ENCODE data around the gene IWS1. TPM values are rescaled to one million over a fixed set of nuclear protein-coding genes. Genes with fewer than 3 reads are reported as not detected.
A peak's percentile ranks its signal among the peaks of the same experiment; 100 is the strongest.

IWS1 gene
- total RNA-seq, 2 experiments from 2014 or later, result 40.8 to 43.3 TPM

DNA sequence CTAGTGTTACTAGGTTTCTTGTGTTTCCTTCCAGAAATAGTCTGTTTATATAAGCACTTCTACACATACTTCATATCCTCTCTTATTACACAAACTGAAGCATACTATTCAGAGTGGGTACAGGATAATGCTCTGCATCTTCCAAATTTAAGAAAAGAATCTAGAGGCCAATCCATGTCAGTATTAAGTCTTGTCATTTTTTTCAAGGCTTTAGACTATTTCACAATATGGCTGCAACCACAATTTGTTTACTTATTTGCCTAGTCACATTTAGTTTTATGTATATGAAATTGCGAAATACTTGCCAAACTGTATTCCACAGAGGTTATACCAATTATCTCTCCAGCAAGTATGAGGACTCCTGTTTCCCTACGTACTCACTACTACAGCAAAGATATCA, 27.9 kb downstream of the IWS1 start:
- peaks cover 73% of the 10 kb centered on the region for H3K36me3 Mint-ChIP-seq (ENCODE audit: low read depth)
- H3K9me3 Mint-ChIP-seq, result no peaks in the 10 kb centered on the region
- no peak overlapping the region for H3K27ac Mint-ChIP-seq
- H3K27me3 Mint-ChIP-seq, result no peaks in the 10 kb centered on the region
- CTCF ChIA-PET, result no interaction called here
- no peak overlapping the region for H3K4me3 Mint-ChIP-seq
- no peak for DNase-seq
- H3K4me1 Mint-ChIP-seq, result peaks cover 4% of the 10 kb centered on the region
- POLR2A ChIA-PET, result no interaction called here

- peaks cover 28% of the 10 kb centered on the region for H3K4me1 Mint-ChIP-seq
Measured at GRCh38 chr2:127490283-127490682, 36.0 kb downstream of the IWS1 start.

GRCh38 chr2:127486247-127487058, 39.8 kb downstream of the IWS1 start:
- Mint-ChIP-seq H3K27ac (peak overlapping the region; percentile 75), H3K36me3 (ENCODE audit: low read depth) (peaks cover 76% of the 10 kb centered on the region), H3K4me3 (no peak overlapping the region), H3K27me3 (no peaks in the 10 kb centered on the region), H3K9me3 (no peaks in the 10 kb centered on the region), H3K4me1 (peaks cover 34% of the 10 kb centered on the region)
- ChIA-PET CTCF (interaction anchor here (0.7 to 1.5 kb wide), 2 partner anchors 19 to 293 kb away, joined by 3 read pairs; no protein-coding TSS in a partner anchor), POLR2A (no interaction called here)
- no peak for DNase-seq

More at GRCh38 chr2:127490283-127490682, 36.0 kb downstream of the IWS1 start:
- H3K27me3 Mint-ChIP-seq, result no peaks in the 10 kb centered on the region
- H3K9me3 Mint-ChIP-seq, result no peaks in the 10 kb centered on the region
- H3K4me3 Mint-ChIP-seq, result no peak overlapping the region
- H3K27ac Mint-ChIP-seq, result no peak overlapping the region
- H3K36me3 Mint-ChIP-seq (ENCODE audit: low read depth), result peaks cover 69% of the 10 kb centered on the region
- ChIA-PET CTCF (interaction anchor here (1.3 kb wide), 1 partner anchor 11 kb away, joined by 5 read pairs; no protein-coding TSS in a partner anchor), POLR2A (no interaction called here)
- DNase-seq, result no peak

- Mint-ChIP-seq H3K36me3 (ENCODE audit: low read depth) (peaks cover 75% of the 10 kb centered on the region), H3K27ac (peak overlapping the region; percentile 75), H3K4me3 (no peak overlapping the region), H3K4me1 (peaks cover 34% of the 10 kb centered on the region), H3K27me3 (no peaks in the 10 kb centered on the region), H3K9me3 (no peaks in the 10 kb centered on the region)
- POLR2A ChIA-PET, result no interaction called here
- CTCF ChIA-PET, result interaction anchor here (1.5 kb wide), 1 partner anchor 20 kb away, joined by 3 read pairs; no protein-coding TSS in a partner anchor
- no peak for DNase-seq
Measured at GRCh38 chr2:127485694-127486071, 40.6 kb downstream of the IWS1 start.

DNA sequence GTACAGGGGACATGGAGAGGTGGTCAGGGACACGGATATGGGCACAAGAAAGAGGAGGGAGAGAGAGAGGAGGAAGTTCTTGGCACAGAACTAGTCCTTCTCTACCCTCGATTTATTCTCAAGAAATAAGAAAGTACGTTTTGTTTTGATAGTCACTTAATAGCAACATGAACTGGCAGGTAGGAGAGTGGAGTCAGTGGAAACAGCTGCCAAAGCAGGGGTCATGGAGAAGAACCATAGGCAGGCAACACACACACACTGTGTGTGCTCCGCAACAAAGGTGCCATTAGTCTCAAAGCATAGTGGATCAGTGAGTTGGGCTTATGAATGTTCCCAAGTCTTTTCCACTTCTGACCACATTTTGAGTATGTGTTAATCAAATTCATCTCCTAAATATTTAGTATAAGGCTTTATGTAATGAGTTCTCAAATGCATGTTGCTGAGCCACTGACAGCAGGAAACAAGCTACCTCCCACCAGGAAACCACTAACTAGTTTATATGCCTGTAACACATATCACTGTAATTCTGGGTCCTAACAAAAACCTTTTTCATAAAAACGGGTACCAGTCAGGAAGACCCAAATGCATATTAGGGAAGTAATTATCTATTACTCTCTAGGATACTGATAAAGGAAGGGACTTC, 41.1 kb downstream of the IWS1 start:
- no peaks in the 10 kb centered on the region for H3K9me3 Mint-ChIP-seq
- no peaks in the 10 kb centered on the region for H3K27me3 Mint-ChIP-seq
- DNase-seq, result no peak
- H3K4me3 Mint-ChIP-seq, result no peak overlapping the region
- CTCF ChIA-PET, result interaction anchor here (1.5 kb wide), 1 partner anchor 20 kb away, joined by 3 read pairs; no protein-coding TSS in a partner anchor
- H3K27ac Mint-ChIP-seq, result peak overlapping the region; percentile 75
- H3K36me3 Mint-ChIP-seq (ENCODE audit: low read depth), result peaks cover 75% of the 10 kb centered on the region
- peaks cover 34% of the 10 kb centered on the region for H3K4me1 Mint-ChIP-seq
- POLR2A ChIA-PET, result no interaction called here

DNA sequence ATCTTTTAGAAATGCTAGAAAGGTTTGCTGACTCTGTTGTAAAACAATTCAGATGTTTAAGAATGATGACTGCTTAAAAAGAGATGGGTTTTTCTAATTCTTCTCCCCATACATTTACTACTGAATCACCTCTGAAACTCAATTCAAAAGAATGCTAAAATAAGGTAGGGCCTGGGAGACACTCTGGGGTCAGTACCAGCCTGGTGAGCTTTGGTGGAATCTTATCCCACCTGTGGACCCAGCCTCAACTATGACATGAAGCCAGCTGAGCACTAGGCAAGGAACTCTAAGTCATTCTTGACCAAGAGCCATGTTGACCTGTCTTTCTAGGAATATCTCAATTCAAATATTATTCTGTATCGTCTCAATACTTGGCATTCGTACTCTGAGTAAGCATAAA, 44.3 kb downstream of the IWS1 start:
- Mint-ChIP-seq H3K4me1 (peaks cover 22% of the 10 kb centered on the region), H3K27me3 (no peaks in the 10 kb centered on the region), H3K4me3 (no peak overlapping the region), H3K36me3 (ENCODE audit: low read depth) (peaks cover 51% of the 10 kb centered on the region), H3K9me3 (no peaks in the 10 kb centered on the region), H3K27ac (no peak overlapping the region)
- CTCF ChIA-PET, result interaction anchor here (0.7 kb wide), 1 partner anchor 125 kb away, joined by 3 read pairs; no protein-coding TSS in a partner anchor
- POLR2A ChIA-PET, result interaction anchor here (1.2 kb wide), 1 partner anchor 188 kb away, joined by 3 read pairs; the partner anchor contains the start of gene ERCC3
- DNase-seq, result no peak

DNA sequence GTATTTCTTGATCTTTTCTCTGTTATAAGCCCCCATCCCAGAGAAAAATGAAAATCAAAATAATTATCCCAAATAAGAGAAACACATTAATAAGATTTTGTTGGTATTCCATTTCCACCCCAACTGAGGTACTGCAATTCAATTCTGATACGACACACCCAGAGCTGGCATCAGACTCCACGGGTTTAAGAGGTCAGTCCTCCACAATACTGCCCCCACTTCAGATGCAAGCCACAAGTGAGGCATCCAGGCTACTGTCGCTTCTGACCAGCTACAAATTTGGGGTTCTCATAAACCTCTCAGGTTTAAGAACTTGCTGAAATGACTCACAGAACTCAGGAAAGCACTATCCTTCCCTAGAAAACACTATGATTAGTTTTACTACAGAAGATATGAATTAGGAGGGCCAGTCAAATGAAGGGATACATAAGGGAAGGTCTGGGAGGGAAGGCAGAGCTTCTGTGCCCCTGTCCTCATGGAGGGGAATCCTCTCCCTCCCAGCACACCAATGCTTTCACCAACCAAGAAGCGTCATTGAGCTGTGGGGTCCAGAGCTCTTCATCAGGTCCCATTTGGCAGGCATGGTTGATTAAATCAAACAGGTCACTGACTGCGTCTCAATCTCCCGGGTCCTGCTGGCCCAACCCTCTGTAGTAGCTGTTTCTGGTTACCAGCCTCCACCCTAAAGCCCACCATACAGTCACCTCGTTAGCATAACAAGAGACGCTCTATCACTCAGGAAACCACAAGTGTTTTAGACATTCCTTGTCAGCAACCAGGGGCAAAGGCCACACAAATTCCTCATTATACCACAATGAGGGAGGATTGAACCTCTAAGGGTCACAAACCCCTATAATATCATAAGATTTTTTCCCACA, 46.2 kb downstream of the IWS1 start:
- Mint-ChIP-seq H3K9me3 (peaks cover 8% of the 10 kb centered on the region), H3K36me3 (ENCODE audit: low read depth) (peaks cover 42% of the 10 kb centered on the region), H3K27ac (no peak overlapping the region), H3K27me3 (no peaks in the 10 kb centered on the region), H3K4me3 (no peak overlapping the region), H3K4me1 (peaks cover 4% of the 10 kb centered on the region)
- ChIA-PET POLR2A (interaction anchor here (0.8 to 1.2 kb wide), 4 partner anchors 44 to 186 kb away, joined by 3 to 5 read pairs (median 3); partner anchors contain the start of genes ERCC3 and IWS1), CTCF (interaction anchor here (0.6 to 2.9 kb wide), 26 partner anchors 10 to 412 kb away, joined by 3 to 21 read pairs (median 5); partner anchors contain the start of gene ERCC3)
- DNase-seq, result no peak

- Mint-ChIP-seq H3K27ac (no peak overlapping the region), H3K4me3 (no peak overlapping the region), H3K4me1 (no peaks in the 10 kb centered on the region), H3K9me3 (peaks cover 8% of the 10 kb centered on the region), H3K36me3 (ENCODE audit: low read depth) (peaks cover 37% of the 10 kb centered on the region), H3K27me3 (no peaks in the 10 kb centered on the region)
- ChIA-PET CTCF (interaction anchor here (0.6 to 2.9 kb wide), 34 partner anchors 8 to 411 kb away, joined by 3 to 21 read pairs (median 4); partner anchors contain the start of genes ERCC3 and PROC), POLR2A (interaction anchor here (0.8 to 1.2 kb wide), 3 partner anchors 43 to 186 kb away, joined by 3 to 5 read pairs (median 3); partner anchors contain the start of genes ERCC3 and IWS1)
- no peak for DNase-seq
Measured at GRCh38 chr2:127479219-127479825, 47.0 kb downstream of the IWS1 start.

DNA sequence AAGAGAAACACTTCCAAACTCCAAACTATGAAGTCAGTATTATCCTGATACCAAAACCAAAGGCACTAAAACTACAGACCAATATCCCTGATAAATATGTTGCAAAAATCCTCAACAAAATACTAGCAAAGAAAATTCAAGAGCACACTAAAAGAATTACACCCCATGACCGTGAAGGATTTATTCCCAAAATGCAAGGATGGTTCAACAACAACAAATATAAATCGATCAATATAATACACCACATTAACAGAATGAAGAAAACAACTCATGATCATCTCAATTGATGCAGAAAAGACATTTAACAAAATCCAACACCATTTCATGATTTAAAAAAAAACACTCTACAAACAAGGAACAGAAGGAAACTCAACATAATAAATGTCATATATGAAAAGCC, 50.5 kb downstream of the IWS1 start:
- CTCF ChIA-PET, result no interaction called here

DNA sequence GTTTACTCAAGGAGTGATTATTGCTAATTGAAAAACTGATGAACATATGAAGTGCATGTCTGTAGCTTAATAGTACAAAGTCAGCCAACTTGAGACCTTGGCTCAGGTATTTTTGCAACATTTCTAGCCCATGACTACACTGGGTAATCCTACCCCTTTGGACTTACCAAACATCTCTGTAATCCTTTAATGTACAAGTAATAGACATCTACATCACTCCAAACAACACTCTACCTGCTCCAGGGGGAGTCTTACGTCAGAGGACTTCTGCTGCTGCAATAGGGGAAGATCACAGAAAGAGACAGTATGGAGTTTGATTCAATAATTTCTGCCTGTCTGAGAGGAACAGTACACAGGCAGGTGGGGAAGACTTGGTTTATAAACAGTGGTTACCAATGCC, 54.0 kb downstream of the IWS1 start:
- DNase-seq, result no peak
- H3K27ac Mint-ChIP-seq, result no peak overlapping the region
- peaks cover 8% of the 10 kb centered on the region for H3K9me3 Mint-ChIP-seq
- no peaks in the 10 kb centered on the region for H3K27me3 Mint-ChIP-seq
- no peak overlapping the region for H3K4me3 Mint-ChIP-seq
- ChIA-PET POLR2A (no interaction called here), CTCF (interaction anchor here (1.0 kb wide), 1 partner anchor 275 kb away, joined by 4 read pairs; no protein-coding TSS in a partner anchor)
- H3K36me3 Mint-ChIP-seq (ENCODE audit: low read depth), result peaks cover 18% of the 10 kb centered on the region
- no peaks in the 10 kb centered on the region for H3K4me1 Mint-ChIP-seq

More for the DNA sequence above, 50.5 kb downstream of the IWS1 start:
- Mint-ChIP-seq H3K36me3 (ENCODE audit: low read depth) (peaks cover 14% of the 10 kb centered on the region), H3K9me3 (peaks cover 8% of the 10 kb centered on the region), H3K27me3 (no peaks in the 10 kb centered on the region), H3K4me3 (no peak overlapping the region), H3K27ac (no peak overlapping the region), H3K4me1 (no peaks in the 10 kb centered on the region)
- no peak for DNase-seq
- POLR2A ChIA-PET, result interaction anchor here (1.0 kb wide), 1 partner anchor 13 kb away, joined by 3 read pairs; no protein-coding TSS in a partner anchor

- H3K9me3 Mint-ChIP-seq, result peaks cover 8% of the 10 kb centered on the region
- no peaks in the 10 kb centered on the region for H3K4me1 Mint-ChIP-seq
Measured at GRCh38 chr2:127471286-127471988, 54.9 kb downstream of the IWS1 start.

More at GRCh38 chr2:127471286-127471988, 54.9 kb downstream of the IWS1 start:
- ChIA-PET CTCF (interaction anchor here (0.5 to 3.6 kb wide), 4 partner anchors 8 to 274 kb away, joined by 3 to 15 read pairs (median 4); no protein-coding TSS in a partner anchor), POLR2A (no interaction called here)
- H3K36me3 Mint-ChIP-seq (ENCODE audit: low read depth), result peaks cover 18% of the 10 kb centered on the region
- H3K27me3 Mint-ChIP-seq, result no peaks in the 10 kb centered on the region
- no peak overlapping the region for H3K4me3 Mint-ChIP-seq
- no peak overlapping the region for H3K27ac Mint-ChIP-seq
- no peak for DNase-seq

All from activated CD4-positive, alpha-beta memory T cell treated with anti-CD3 and anti-CD28 coated beads, Interleukin-2, amount 10 ng/mL, durations not matched to agents 7 days and 5 days (primary cell).